ENCODE measurements around the gene OR2L3.

Gene OR2L3, protein sequence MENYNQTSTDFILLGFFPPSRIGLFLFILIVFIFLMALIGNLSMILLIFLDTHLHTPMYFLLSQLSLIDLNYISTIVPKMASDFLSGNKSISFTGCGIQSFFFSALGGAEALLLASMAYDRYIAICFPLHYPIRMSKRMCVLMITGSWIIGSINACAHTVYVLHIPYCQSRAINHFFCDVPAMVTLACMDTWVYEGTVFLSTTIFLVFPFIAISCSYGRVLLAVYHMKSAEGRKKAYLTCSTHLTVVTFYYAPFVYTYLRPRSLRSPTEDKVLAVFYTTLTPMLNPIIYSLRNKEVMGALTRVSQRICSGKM

DNA sequence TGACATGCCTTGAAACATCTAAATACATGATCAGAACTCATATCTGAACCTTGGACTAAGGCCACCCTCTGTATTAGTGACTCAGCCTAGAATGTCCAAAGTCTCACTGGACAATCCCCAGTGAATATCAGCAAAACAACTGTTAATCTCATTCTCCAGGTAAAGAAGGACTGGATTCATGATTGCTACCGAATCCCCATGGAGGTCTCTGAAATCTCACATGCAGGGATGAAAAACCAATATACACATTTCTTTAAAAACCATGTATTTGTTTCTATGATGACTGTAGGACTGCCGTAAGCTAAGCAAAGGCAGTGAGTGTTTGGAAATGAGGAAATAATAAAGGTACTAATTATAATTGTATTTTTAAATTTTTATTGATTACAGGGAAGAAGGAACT lies at the start of gene OR2L3:
OR2L3 (plus strand) TSS at position 301 of the 400 bp plus-strand sequence. CDS start 13,846 bp downstream, outside the sequence.
- Histone ChIP-seq H3K36me3 (ENCODE audit: control insufficient read depth in 1 of 2, insufficient read depth in 2 of 2, low read length in 2 of 2) (no peaks in the 10 kb centered on the region), H3K9me3 (ENCODE audit: control insufficient read depth in 1 of 2, low read length in 2 of 2) (no peaks in the 10 kb centered on the region), H3K27me3 (ENCODE audit: low read depth, low read length) (no peaks in the 10 kb centered on the region), H3K4me3 (ENCODE audit: low read depth in 1 of 2, low read length in 2 of 2) (no peak within 1 kb of the TSS), H3K4me1 (ENCODE audit: control insufficient read depth in 1 of 2, insufficient read depth in 2 of 2, low read length in 2 of 2) (no peaks in the 10 kb centered on the region), H3K27ac (ENCODE audit: low read length) (no peak within 1 kb of the TSS)

- Histone ChIP-seq H3K9me3 (ENCODE audit: control insufficient read depth in 1 of 2, low read length in 2 of 2) (peaks cover 0 to 3% of the 10 kb centered on the region in 2 donors), H3K4me1 (ENCODE audit: control insufficient read depth in 1 of 2, insufficient read depth in 2 of 2, low read length in 2 of 2) (no peaks in the 10 kb centered on the region), H3K4me3 (ENCODE audit: low read depth in 1 of 2, low read length in 2 of 2) (no peak overlapping the region), H3K36me3 (ENCODE audit: control insufficient read depth in 1 of 2, insufficient read depth in 2 of 2, low read length in 2 of 2) (no peaks in the 10 kb centered on the region), H3K27ac (ENCODE audit: low read length) (no peak overlapping the region), H3K27me3 (ENCODE audit: low read depth, low read length) (no peaks in the 10 kb centered on the region)
Observed at GRCh38 chr1:247998811-247999210, 47.8 kb upstream of the OR2L3 start.

GRCh38 chr1:248000169-248000568 lies 46.5 kb upstream of the OR2L3 start:
- Histone ChIP-seq H3K27ac (ENCODE audit: low read length) (no peak overlapping the region), H3K36me3 (ENCODE audit: control insufficient read depth in 1 of 2, insufficient read depth in 2 of 2, low read length in 2 of 2) (no peaks in the 10 kb centered on the region), H3K9me3 (ENCODE audit: control insufficient read depth in 1 of 2, low read length in 2 of 2) (peaks cover 0 to 3% of the 10 kb centered on the region in 2 donors), H3K4me3 (ENCODE audit: low read depth in 1 of 2, low read length in 2 of 2) (no peak overlapping the region), H3K4me1 (ENCODE audit: control insufficient read depth in 1 of 2, insufficient read depth in 2 of 2, low read length in 2 of 2) (no peaks in the 10 kb centered on the region), H3K27me3 (ENCODE audit: low read depth, low read length) (no peaks in the 10 kb centered on the region)

GRCh38 chr1:248007778-248008177 lies 38.9 kb upstream of the OR2L3 start:
- Histone ChIP-seq H3K27me3 (ENCODE audit: low read depth, low read length) (no peaks in the 10 kb centered on the region), H3K4me3 (ENCODE audit: low read depth in 1 of 2, low read length in 2 of 2) (no peak overlapping the region), H3K9me3 (ENCODE audit: control insufficient read depth in 1 of 2, low read length in 2 of 2) (peaks cover 0 to 20% of the 10 kb centered on the region in 2 donors), H3K27ac (ENCODE audit: low read length) (no peak overlapping the region), H3K36me3 (ENCODE audit: control insufficient read depth in 1 of 2, insufficient read depth in 2 of 2, low read length in 2 of 2) (no peaks in the 10 kb centered on the region), H3K4me1 (ENCODE audit: control insufficient read depth in 1 of 2, insufficient read depth in 2 of 2, low read length in 2 of 2) (no peaks in the 10 kb centered on the region)

- no peaks in the 10 kb centered on the region for H3K36me3 ChIP-seq (ENCODE audit: control insufficient read depth in 1 of 2, insufficient read depth in 2 of 2, low read length in 2 of 2)
- H3K4me1 ChIP-seq (ENCODE audit: control insufficient read depth in 1 of 2, insufficient read depth in 2 of 2, low read length in 2 of 2), result no peaks in the 10 kb centered on the region
- peaks cover 0 to 17% of the 10 kb centered on the region in 2 donors for H3K9me3 ChIP-seq (ENCODE audit: control insufficient read depth in 1 of 2, low read length in 2 of 2)
- H3K27ac ChIP-seq (ENCODE audit: low read length), result no peak overlapping the region
- no peak overlapping the region for H3K4me3 ChIP-seq (ENCODE audit: low read depth in 1 of 2, low read length in 2 of 2)
- H3K27me3 ChIP-seq (ENCODE audit: low read depth, low read length), result no peaks in the 10 kb centered on the region
Observed at GRCh38 chr1:248009681-248010080, 37.0 kb upstream of the OR2L3 start.

GRCh38 chr1:248013229-248013710 lies 33.4 kb upstream of the OR2L3 start, which contains the start of gene OR2L5:
Gene OR2L5 (plus strand): TSS chr1:248013660. CDS start chr1:248021948, 8,288 bp downstream.
- H3K9me3 ChIP-seq (ENCODE audit: control insufficient read depth in 1 of 2, low read length in 2 of 2), result peaks cover 0 to 20% of the 10 kb centered on the region in 2 donors
- H3K27me3 ChIP-seq (ENCODE audit: low read depth, low read length), result no peaks in the 10 kb centered on the region
- no peak within 1 kb of the TSS for H3K4me3 ChIP-seq (ENCODE audit: low read depth in 1 of 2, low read length in 2 of 2)
- H3K36me3 ChIP-seq (ENCODE audit: control insufficient read depth in 1 of 2, insufficient read depth in 2 of 2, low read length in 2 of 2), result no peaks in the 10 kb centered on the region
- no peaks in the 10 kb centered on the region for H3K4me1 ChIP-seq (ENCODE audit: control insufficient read depth in 1 of 2, insufficient read depth in 2 of 2, low read length in 2 of 2)
- H3K27ac ChIP-seq (ENCODE audit: low read length), result no peak within 1 kb of the TSS

GRCh38 chr1:248015803-248016202 lies 30.8 kb upstream of the OR2L3 start:
- Histone ChIP-seq H3K27me3 (ENCODE audit: low read depth, low read length) (no peaks in the 10 kb centered on the region), H3K4me1 (ENCODE audit: control insufficient read depth in 1 of 2, insufficient read depth in 2 of 2, low read length in 2 of 2) (no peaks in the 10 kb centered on the region), H3K36me3 (ENCODE audit: control insufficient read depth in 1 of 2, insufficient read depth in 2 of 2, low read length in 2 of 2) (no peaks in the 10 kb centered on the region), H3K9me3 (ENCODE audit: control insufficient read depth in 1 of 2, low read length in 2 of 2) (peaks cover 0 to 6% of the 10 kb centered on the region in 2 donors), H3K4me3 (ENCODE audit: low read depth in 1 of 2, low read length in 2 of 2) (no peak overlapping the region), H3K27ac (ENCODE audit: low read length) (no peak overlapping the region)

DNA sequence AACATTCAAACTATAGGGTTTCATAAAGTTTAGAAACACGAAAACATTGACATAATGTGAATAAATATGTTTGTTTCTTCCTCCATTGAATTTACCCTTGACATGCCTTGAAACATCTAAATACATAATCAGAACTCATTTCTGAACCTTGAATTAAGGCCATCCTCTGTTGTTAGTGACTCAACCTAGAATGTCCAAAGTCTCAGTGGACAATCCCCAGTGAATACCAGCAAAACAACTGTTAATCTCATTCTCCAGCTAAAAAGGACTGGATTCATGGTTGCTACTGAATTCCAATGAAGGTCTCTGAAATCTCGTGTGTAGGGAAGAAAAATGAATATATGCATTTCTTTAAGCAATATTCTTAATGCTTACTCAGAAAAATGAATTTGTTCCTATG lies 16.9 kb upstream of the OR2L3 start, which contains the start of gene OR2L2:
OR2L2 (plus strand) TSS at position 301 of the 400 bp plus-strand sequence. CDS start 8,198 bp downstream, outside the sequence.
- Histone ChIP-seq H3K27ac (ENCODE audit: low read length) (no peak within 1 kb of the TSS), H3K4me3 (ENCODE audit: low read depth in 1 of 2, low read length in 2 of 2) (no peak within 1 kb of the TSS), H3K36me3 (ENCODE audit: control insufficient read depth in 1 of 2, insufficient read depth in 2 of 2, low read length in 2 of 2) (no peaks in the 10 kb centered on the region), H3K9me3 (ENCODE audit: control insufficient read depth in 1 of 2, low read length in 2 of 2) (peaks cover 0 to 14% of the 10 kb centered on the region in 2 donors), H3K27me3 (ENCODE audit: low read depth, low read length) (no peaks in the 10 kb centered on the region), H3K4me1 (ENCODE audit: control insufficient read depth in 1 of 2, insufficient read depth in 2 of 2, low read length in 2 of 2) (no peaks in the 10 kb centered on the region)

GRCh38 chr1:248045209-248045608 lies 1.4 kb upstream of the OR2L3 start:
- H3K36me3 ChIP-seq (ENCODE audit: control insufficient read depth in 1 of 2, insufficient read depth in 2 of 2, low read length in 2 of 2), result no peaks in the 10 kb centered on the region
- H3K27ac ChIP-seq (ENCODE audit: low read length), result no peak overlapping the region
- H3K4me3 ChIP-seq (ENCODE audit: low read depth in 1 of 2, low read length in 2 of 2), result no peak overlapping the region
- no peaks in the 10 kb centered on the region for H3K4me1 ChIP-seq (ENCODE audit: control insufficient read depth in 1 of 2, insufficient read depth in 2 of 2, low read length in 2 of 2)
- H3K9me3 ChIP-seq (ENCODE audit: control insufficient read depth in 1 of 2, low read length in 2 of 2), result no peaks in the 10 kb centered on the region
- H3K27me3 ChIP-seq (ENCODE audit: low read depth, low read length), result no peaks in the 10 kb centered on the region

- no peaks in the 10 kb centered on the region for H3K36me3 ChIP-seq (ENCODE audit: control insufficient read depth in 1 of 2, insufficient read depth in 2 of 2, low read length in 2 of 2)
- H3K27ac ChIP-seq (ENCODE audit: low read length), result no peak overlapping the region
- H3K27me3 ChIP-seq (ENCODE audit: low read depth, low read length), result no peaks in the 10 kb centered on the region
- H3K9me3 ChIP-seq (ENCODE audit: control insufficient read depth in 1 of 2, low read length in 2 of 2), result no peaks in the 10 kb centered on the region
- no peak overlapping the region for H3K4me3 ChIP-seq (ENCODE audit: low read depth in 1 of 2, low read length in 2 of 2)
- H3K4me1 ChIP-seq (ENCODE audit: control insufficient read depth in 1 of 2, insufficient read depth in 2 of 2, low read length in 2 of 2), result no peaks in the 10 kb centered on the region
Observed at GRCh38 chr1:248047008-248047407, 372 bp downstream of the OR2L3 start.

DNA sequence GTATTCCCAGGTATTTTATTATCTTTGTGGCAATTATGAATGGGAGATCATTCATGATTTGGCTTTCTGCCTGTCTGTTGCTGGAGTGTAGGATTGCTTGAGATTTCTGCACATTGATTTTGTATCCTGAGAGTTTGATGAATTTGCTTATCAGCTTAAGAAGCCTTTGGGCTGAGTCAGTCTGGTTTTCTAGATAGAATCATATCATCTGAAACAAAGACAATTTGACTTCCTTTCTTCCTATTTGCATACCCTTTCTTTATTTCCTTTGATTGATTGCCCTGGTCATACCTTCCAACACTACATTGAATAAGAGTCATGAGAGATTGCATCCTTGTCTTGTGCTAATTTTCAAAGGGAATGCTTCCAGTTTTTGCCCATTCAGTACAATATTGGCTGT lies 8.0 kb downstream of the OR2L3 start:
- H3K36me3 ChIP-seq (ENCODE audit: control insufficient read depth in 1 of 2, insufficient read depth in 2 of 2, low read length in 2 of 2), result no peaks in the 10 kb centered on the region
- H3K27me3 ChIP-seq (ENCODE audit: low read depth, low read length), result no peaks in the 10 kb centered on the region
- no peaks in the 10 kb centered on the region for H3K4me1 ChIP-seq (ENCODE audit: control insufficient read depth in 1 of 2, insufficient read depth in 2 of 2, low read length in 2 of 2)
- no peak overlapping the region for H3K27ac ChIP-seq (ENCODE audit: low read length)
- H3K4me3 ChIP-seq (ENCODE audit: low read depth in 1 of 2, low read length in 2 of 2), result no peak overlapping the region
- H3K9me3 ChIP-seq (ENCODE audit: control insufficient read depth in 1 of 2, low read length in 2 of 2), result no peaks in the 10 kb centered on the region

All from muscle layer of duodenum (tissue), 2 donors.